DND-41 (cell line): ENCODE measurements around the gene HTRA3.

ENCODE experiments used
- ATAC-seq: fragments of 200-7000 bp; cut with Tn5 transposase; 3 replicates; pipeline ENCODE4 v1.9.1; 2021; ENCODE audit warnings: low read depth; ENCODE audit not compliant: insufficient read depth
- DNase-seq: peaks from one replicate; pipeline ENCODE4 v3.0.0-alpha.2; 2020
- H2AFZ ChIP-seq: 2 replicates; pipeline ENCODE4 v1.6.0; 2012; ENCODE audit warnings: low read depth, low read length
- H3K27ac ChIP-seq: 2 replicates; pipeline ENCODE4 v1.5.1; 2012; ENCODE audit warnings: low read length, inconsistent platforms
- H3K27me3 ChIP-seq: fragments of 200-600 bp; sonication (generic); 2 replicates; pipeline ENCODE4 v1.6.0; 2012; ENCODE audit warnings: low read length, mild to moderate bottlenecking, inconsistent platforms; ENCODE audit not compliant: insufficient read depth, poor library complexity
- H3K36me3 ChIP-seq: 2 replicates; pipeline ENCODE4 v1.5.1; 2012; ENCODE audit warnings: low read length, inconsistent platforms; ENCODE audit not compliant: insufficient read depth
- H3K4me1 ChIP-seq: 2 replicates; pipeline ENCODE4 v1.5.1; 2012; ENCODE audit warnings: mild to moderate bottlenecking, low read length; ENCODE audit not compliant: insufficient read depth
- H3K4me2 ChIP-seq: 2 replicates; pipeline ENCODE4 v1.6.0; 2012; ENCODE audit warnings: mild to moderate bottlenecking, moderate library complexity, low read length, inconsistent platforms; ENCODE audit not compliant: insufficient read depth
- H3K4me3 ChIP-seq, 2 experiments: fragments of 200-600 bp in 1 of 2; shearing (Covaris generic) in 1 of 2; 2 replicates each; pipeline ENCODE4 v1.5.1; 2012 to 2016; ENCODE audit warnings: inconsistent platforms in 2 of 2, low read length in 2 of 2, mild to moderate bottlenecking in 2 of 2, low read depth in 1 of 2, moderate library complexity in 1 of 2
- H3K79me2 ChIP-seq: 2 replicates; pipeline ENCODE4 v1.6.0; 2012; ENCODE audit warnings: low read length, inconsistent platforms; ENCODE audit not compliant: insufficient read depth
- H3K9ac ChIP-seq: 2 replicates; pipeline ENCODE4 v1.6.0; 2012; ENCODE audit warnings: low read depth, mild to moderate bottlenecking, inconsistent platforms, low read length, moderate library complexity
- H3K9me3 ChIP-seq: 2 replicates; pipeline ENCODE4 v1.5.1; 2012; ENCODE audit warnings: low read length, moderate library complexity, mild to moderate bottlenecking, inconsistent platforms; ENCODE audit not compliant: insufficient read depth, severe bottlenecking
- H4K20me1 ChIP-seq: 2 replicates; pipeline ENCODE4 v1.6.0; 2012; ENCODE audit warnings: low read length; ENCODE audit not compliant: insufficient read depth
- CTCF ChIP-seq: IDR thresholded peaks from 2 replicates; pipeline ENCODE4 v1.5.1; 2012; ENCODE audit warnings: borderline replicate concordance, low read length, moderate library complexity, mild to moderate bottlenecking; ENCODE audit not compliant: poor library complexity, severe bottlenecking; ENCODE audit errors: extremely low read depth
- EZH2 ChIP-seq: IDR thresholded peaks from 3 replicates; pipeline ENCODE4 v1.6.1; 2012; ENCODE audit warnings: borderline replicate concordance, low read depth, mild to moderate bottlenecking, moderate library complexity, low read length, inconsistent platforms; ENCODE audit not compliant: severe bottlenecking

The HTRA3 gene

GRCh38 chr4:8332891-8333331 lies 63.4 kb downstream of the HTRA3 start:
- Histone ChIP-seq H3K27me3 (no peaks in the 10 kb centered on the region), H3K4me2 (no peak overlapping the region), H2AFZ (no peak overlapping the region), H3K9ac (no peak overlapping the region), H3K79me2 (no peaks in the 10 kb centered on the region), H3K4me1 (no peaks in the 10 kb centered on the region), H3K4me3 (no peak overlapping the region), H3K36me3 (no peaks in the 10 kb centered on the region), H4K20me1 (no peaks in the 10 kb centered on the region), H3K9me3 (peaks cover 13% of the 10 kb centered on the region), H3K27ac (no peak overlapping the region)
- TF ChIP-seq EZH2 (no peak), CTCF (no peak)
- ATAC-seq (no peak), DNase-seq (no peak)

DNA sequence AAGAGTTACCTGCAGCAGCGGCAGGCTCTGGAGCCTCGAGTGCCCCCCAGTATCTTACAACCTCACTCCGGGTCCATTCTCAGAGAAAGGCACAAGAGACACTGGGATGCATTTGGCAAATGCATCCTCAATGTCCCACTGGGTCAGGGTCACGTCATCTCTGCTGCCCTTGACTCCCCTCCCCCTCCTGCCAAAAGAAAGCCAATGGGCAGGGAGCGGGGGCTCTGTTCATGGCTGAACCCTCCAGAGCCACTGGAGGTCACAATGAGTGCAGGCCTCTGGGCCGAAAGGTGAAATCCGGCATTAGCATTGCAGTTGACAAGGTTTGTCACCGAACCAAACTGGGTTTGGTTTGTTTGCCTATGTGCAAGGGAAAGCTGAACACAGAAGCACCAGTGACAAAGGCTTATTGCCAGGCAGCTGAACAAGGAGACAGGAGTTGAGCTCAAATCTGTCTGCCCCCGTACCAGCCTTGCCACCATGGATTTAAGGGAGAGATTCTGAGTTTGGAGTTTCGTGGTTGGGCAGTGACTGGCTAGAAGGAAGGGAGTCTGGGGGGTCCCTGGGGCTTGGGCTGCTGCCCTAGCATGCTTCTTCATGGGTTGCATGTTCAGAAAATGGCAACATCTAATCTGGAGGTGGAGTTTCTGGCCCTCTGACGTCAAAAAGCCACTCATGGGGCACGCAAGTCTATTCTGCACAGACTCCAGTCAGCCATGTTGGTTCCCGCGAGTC lies 64.3 kb downstream of the HTRA3 start:
- Histone ChIP-seq H3K4me2 (no peak overlapping the region), H3K27me3 (no peaks in the 10 kb centered on the region), H2AFZ (no peak overlapping the region), H3K36me3 (no peaks in the 10 kb centered on the region), H3K79me2 (no peaks in the 10 kb centered on the region), H3K4me1 (no peaks in the 10 kb centered on the region), H3K9me3 (peaks cover 13% of the 10 kb centered on the region), H4K20me1 (no peaks in the 10 kb centered on the region), H3K9ac (no peak overlapping the region), H3K4me3 (no peak overlapping the region), H3K27ac (no peak overlapping the region)
- DNase-seq (no peak), ATAC-seq (no peak)
- no peak for TF ChIP-seq CTCF
- no peak for TF ChIP-seq EZH2

DNA sequence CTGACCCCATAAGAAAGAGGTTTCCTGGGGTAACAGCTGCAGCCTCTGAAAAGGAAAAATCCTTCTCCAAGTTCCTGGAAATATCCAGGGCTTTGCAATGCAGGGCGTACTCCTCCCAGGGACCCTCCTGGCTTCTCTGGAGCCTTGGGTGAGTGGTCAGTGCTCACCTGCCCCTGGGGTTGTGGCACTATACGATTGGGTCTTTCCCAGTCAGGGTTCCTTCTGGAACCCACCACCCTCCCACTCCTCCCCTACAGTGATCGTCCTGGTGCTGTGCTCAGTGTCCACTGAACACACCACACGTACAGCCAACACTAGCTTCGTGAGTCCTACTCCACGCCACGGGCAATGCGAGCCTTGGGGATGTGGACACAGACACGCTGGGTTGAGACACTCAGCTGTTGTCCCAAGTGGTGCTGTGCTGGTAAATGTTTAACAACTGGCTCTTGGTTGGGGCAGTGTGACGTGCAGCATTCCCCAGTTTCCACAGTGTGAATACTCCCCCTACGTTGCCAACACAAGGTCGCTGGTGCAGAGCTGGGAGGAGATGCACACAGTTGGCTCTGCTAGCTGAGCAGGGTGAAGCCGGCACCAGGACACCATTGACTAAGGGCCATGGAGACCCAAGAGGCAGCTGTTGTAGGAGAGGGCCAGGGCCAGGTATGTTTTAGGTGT lies 65.4 kb downstream of the HTRA3 start:
- H3K9ac ChIP-seq, result no peak overlapping the region
- H3K9me3 ChIP-seq, result peaks cover 13% of the 10 kb centered on the region
- no peaks in the 10 kb centered on the region for H3K4me1 ChIP-seq
- no peak overlapping the region for H3K27ac ChIP-seq
- no peaks in the 10 kb centered on the region for H3K36me3 ChIP-seq
- H3K4me2 ChIP-seq, result no peak overlapping the region
- H2AFZ ChIP-seq, result no peak overlapping the region
- ATAC-seq (no peak), DNase-seq (no peak)
- no peaks in the 10 kb centered on the region for H4K20me1 ChIP-seq
- no peaks in the 10 kb centered on the region for H3K27me3 ChIP-seq
- H3K79me2 ChIP-seq, result no peaks in the 10 kb centered on the region
- TF ChIP-seq EZH2 (no peak), CTCF (no peak)
- H3K4me3 ChIP-seq, result no peak overlapping the region
